GM18508 (cell line): ENCODE results near the gene ANP32A.
"Not testable (repeated sequence)": the region's sequence is repeated elsewhere in the genome, so short reads cannot be mapped to it uniquely, and the experiment has no call there.

ENCODE experiments used
- ATAC-seq: cut with Tn5 transposase; IDR thresholded peaks from one replicate; pipeline ENCODE4 v1.9.1; 2021; ENCODE audit warnings: moderate number of reproducible peaks; ENCODE audit not compliant: insufficient read depth, unreplicated experiment

ANP32A gene

DNA sequence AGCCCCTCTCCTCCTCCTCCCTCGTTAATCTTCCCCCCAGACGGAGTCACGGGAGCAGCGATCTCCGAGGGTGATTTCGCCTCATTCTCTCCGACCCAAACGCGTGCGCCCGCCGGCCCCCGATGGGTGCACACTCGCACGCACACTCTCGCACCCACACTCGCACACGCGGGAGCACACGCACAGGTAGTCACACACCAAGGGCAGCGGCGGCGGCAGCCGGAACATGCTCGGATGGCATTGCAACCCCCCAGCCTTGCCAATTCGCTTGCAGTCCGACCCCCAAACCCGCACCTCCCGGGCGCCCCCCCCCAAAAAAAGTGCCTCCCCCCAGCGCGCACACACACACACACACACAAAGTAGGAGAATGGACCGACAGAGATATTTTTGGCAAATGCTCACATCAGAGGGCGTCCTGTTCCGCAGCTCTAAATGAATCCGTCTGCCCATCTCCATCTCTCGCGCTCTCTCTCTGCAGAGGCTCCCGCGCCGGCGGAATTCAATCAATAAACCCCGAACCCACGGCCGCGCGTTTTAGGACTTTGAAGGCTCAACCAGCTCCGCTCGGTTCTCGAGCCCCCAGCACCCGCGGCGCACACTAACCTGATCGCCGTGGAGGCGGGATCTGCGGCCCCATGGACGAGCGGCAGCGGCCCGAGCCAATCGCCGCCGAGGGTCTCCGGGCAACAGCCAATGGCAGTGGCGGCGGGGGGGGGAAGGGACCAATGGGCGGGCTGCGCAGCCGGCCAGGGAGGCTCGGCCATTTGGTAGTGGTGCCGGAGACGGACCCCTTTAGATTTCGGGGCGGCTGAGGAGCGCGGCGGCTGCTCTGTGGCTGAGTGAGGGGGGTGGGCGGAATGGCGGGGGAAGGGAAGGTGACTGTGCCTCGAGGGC, at the start of gene ANP32A:
Gene ANP32A (minus strand): TSS at position 601 of the 895 bp plus-strand sequence. CDS start 144 bp downstream, at position 457.
- no peak for ATAC-seq

DNA sequence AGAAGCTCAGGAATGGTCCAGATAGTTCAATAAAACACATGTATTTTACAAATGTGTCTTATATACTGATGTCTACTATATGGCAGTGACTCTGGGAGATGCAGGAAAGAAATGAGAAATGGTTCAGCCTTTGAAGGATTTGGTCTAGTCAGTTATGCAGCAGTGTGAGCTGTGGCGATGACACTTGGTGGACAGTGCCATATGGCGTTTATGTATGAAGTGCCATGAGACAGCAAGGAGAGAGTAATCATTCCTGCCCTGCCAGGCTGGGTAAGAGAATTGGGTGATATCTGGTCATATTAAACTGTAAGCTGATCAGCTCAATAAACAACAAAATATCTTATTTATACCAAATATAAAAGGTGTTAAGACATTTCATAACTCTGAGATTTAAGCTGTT, 47.6 kb upstream of the ANP32A start:
- no peak for ATAC-seq

DNA sequence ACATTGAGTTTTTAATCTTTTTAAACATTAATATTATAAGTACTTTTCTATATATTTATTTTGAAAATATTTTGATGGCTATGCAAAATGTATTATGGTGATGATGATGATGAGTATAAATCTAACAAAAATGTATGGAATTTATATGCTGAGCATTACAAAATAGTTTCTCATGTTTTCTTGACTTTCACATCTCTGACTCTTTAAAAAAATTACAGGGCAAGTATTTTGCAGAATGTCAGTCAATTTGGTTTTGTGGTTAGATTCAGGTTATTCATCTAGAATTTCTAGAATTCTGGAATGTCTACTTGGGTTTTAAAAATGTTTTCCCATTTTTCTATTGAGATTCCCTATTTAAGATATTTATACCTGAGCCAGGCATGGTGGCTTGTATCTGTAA, 41.7 kb upstream of the ANP32A start:
- no peak for ATAC-seq

DNA sequence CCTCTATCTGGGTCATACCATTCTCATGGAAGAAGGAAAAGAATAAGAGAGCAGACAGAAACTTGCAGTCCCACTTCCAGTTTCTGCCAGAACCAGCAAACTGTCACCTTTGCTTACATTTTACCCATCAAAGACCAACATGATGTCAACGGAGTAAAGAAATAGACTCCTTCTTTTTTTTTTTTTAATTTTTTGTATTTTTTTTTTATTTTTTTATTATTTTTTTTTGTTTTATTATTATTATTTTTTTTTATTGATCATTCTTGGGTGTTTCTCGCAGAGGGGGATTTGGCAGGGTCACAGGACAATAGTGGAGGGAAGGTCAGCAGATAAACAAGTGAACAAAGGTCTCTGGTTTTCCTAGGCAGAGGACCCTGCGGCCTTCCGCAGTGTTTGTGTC, 38.0 kb upstream of the ANP32A start:
- ATAC-seq: not testable (repeated sequence)

DNA sequence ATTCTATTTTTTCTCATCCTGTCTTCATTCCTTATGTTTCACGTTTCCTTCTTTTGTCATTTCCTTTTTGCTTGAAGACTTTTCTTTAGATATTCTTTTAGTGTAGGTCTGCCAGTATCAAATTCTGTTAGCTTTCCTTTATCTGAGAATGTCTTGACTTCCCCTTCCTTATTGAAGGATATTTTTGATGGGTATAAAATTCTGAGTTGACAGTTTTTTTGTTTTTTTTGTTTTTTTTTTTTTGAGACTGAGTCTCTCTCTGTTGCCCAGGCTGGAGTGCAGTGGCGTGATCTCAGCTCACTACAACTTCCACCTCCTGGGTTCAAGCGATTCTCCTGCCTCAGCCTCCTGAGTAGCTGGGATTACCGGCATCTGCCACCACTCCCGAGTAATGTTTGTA, 36.7 kb upstream of the ANP32A start:
- ATAC-seq: not testable (repeated sequence)

DNA sequence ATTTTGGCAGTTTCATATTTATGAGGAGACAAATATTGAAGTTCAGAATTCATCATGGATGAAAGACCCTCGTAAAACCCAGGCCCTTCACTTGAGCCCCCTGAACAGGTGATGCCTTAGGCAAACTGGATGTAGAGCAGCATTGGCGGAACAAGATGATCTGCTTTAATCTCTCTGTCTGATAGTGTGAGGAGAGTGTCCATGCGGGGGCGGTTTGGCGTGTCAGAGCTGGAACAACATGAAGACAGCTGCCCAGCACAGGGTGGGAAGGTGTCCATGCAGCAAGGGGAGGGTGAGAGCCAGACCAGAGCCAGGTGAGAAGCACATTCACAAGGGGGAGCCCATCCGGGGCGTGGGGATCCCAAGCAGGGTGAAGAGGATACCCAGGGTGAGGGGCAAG, 31.8 kb upstream of the ANP32A start:
- no peak for ATAC-seq

DNA sequence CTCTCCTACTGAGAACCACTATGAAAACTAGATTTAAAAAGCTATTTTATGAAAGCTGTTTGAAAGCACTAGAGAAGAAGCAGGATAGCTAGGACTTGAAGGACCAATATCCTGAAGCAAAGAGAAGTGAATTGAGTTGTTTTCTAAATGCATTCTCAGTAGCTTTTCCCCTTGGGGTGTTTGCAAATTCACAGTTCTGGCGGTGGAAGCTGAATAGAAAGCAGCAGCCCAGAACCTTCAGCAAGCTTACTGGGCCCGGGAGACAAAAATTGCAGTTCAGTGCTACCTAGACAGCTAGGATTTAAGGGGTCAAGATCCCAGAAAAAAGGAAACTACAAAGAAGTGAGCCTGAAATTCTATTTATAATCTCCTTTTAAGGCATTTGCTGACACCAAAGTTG, 31.3 kb upstream of the ANP32A start:
- ATAC-seq: no peak

DNA sequence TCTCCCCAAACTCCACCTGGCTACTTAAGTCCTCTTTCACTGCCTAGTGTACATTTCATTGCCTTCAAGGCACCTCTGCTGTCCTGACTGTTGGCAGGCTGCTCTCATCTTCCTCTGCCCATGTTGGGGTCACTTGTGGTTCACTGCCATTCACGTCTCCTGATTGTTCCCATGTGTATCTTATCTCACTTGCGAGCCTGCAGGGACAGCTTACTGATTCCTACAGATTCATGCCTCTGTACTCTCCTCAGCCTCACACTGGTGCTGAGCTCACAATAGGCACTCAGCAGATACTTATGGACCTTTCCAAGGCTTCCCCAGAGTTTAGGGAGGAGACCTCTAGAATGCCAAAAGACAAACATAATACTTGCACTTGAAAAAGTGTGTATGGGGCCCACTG, 28.8 kb upstream of the ANP32A start:
- no peak for ATAC-seq

DNA sequence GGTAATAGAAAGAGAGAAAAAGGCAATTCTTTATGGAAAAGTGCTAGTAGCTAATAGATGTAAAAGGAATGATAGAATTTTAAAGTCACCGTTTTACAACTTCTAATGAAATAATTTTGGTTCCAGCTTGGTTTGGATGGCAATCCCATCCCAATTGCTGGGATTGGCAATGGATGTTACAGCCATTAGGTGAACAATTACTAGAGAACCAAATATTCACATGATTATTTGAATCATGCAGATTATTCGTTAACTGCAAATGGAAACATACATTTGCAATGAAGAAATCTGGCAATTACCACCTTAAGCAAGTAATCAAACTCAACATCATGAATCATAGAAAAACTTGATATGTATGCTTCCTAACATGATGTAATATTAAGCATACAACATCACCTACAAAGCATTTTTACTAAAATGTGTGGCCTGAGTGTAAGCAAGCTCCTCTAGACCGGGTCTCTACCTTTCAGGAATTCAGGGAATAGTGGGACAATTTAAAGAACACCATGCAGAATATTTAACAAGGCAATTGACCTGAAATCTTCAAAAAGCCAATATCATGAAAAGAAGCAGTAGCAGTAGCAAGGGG, 26.2 kb upstream of the ANP32A start:
- no peak for ATAC-seq

DNA sequence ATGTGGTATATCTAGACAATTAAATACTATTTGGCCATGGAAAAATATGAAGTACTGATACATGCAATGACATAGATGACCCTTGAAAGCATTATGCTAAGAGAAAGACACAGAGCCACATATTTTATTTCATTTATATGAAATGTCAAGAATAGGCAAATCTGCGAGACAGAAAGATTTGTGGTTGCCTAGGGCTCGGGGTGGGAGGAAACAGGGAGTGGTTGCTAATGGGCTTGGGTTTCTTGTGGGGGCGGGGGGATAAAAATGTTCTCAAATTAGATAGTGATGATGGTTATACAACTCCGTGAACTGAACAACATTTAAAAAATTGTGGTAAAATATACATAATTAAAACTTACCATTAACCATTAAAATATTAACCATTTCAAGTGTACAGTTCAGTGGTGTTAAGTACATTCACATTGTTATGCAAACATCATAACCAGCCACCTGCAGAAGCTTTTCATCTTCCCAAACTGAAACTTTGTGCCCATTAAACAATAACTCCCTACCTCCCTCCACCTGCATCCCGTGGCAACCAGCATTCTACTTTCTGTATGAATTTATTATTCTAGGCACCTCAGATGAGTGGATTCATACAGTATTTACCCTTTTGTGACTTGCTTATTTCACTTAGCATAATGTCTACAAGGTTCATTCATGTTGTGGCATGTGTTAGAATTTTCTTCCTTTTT, 24.3 kb upstream of the ANP32A start:
- no peak for ATAC-seq

DNA sequence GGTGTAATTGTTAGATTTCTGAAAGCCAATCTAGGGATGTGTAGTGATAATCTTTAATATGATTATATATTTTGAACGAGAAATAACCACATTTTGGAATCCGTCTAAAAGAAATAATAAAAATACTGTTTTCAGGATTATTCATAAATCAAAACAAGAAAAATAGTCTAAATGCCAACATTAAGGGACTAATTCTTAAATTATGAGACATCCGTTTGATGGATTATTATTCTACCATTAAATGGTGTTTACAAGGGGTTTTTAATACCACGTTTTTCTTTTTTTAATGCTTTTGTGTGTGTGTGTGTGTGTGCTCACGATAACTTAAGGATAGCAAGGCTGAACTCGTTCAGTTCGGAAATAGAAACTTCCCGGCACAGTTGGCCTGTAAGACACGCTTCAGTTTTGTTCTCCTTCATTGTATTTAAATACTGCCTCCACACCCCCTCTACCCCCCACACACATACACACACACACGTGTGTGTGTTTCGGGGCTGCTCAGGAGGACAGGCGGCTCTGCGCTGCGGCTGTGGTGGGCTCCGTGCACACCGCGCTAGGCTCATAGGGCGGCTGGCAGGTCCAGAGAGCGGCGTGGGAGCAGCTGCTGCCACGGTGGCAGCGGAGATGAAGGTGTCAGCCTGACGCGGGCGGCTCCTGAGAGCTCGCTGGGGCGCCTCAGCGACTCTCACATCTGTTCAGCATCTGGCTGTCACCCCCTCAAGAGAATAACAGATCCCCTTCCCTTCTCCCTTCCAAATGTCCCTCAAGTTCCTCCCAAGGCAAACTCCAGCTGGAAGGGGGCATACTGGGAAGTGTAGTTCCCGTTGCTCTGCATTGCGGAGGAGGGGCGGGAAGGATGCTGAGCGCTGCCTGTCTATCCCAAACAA, 23.0 kb upstream of the ANP32A start:
- ATAC-seq: no peak

DNA sequence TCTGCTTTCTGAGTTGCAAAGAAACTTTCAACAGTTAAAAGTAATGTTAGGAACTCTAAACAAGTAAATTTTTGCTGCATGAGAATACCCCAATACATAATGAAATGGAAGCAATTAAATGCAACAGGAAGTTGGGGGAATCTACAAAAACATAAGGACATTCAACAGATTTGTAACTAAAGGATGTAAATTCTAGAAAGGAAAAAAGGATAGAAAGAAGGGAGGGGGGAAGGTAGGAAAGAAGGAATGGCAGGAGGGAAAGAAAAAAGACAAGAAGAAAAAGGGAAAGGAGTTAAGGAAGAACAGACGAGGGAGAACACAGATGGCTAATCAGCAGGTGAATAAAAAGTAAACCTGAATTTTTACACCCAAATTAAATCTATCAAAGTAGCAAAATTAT, 22.3 kb upstream of the ANP32A start:
- no peak for ATAC-seq

DNA sequence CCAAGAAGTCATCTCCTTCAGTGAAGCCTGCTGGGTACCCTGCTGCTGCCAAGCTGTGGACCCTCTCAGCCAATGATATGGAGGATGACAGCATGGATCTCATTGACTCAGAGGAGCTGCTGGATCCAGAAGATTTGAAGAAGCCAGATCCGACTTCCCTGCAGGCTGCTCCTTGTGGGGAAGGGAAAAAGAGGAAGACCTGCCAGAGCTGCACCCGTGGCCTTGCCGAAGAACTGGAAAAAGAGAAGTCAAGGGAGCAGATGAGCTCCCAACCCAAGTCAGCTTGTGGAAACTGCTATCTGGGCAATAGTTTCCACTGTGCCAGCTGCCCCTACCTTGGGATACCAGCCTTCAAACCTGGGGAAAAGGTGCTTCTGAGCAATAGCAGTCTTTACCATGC, 13.7 kb upstream of the ANP32A start:
- no peak for ATAC-seq

DNA sequence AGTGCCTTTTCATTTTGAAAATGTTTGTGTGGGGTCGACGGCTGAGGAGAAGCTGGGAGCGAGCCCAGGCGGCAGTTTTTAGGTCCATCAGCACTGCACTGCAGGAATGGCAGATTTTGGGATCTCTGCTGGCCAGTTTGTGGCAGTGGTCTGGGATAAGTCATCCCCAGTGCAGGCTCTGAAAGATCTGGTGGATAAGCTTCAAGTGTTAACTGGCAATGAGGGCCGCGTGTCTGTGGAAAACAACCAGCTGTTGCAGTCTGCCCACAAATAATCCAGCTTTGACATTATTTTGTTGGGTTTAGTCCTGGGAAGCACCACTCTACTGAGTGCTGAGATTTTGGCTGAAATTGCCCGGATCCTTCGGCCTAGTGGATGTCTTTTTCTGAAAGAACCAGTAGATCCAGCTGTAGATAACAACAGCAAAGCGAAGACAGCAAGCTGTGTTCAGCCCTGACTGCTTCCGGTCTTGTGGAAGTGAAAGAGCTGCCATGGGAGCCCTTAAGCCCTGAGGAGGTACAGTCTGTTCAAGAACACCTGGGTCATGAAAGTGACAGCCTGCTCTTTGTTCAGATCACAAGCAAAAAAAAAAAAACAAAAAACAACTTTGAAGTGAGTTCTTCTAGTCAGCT, 13.1 kb upstream of the ANP32A start:
- ATAC-seq: no peak

DNA sequence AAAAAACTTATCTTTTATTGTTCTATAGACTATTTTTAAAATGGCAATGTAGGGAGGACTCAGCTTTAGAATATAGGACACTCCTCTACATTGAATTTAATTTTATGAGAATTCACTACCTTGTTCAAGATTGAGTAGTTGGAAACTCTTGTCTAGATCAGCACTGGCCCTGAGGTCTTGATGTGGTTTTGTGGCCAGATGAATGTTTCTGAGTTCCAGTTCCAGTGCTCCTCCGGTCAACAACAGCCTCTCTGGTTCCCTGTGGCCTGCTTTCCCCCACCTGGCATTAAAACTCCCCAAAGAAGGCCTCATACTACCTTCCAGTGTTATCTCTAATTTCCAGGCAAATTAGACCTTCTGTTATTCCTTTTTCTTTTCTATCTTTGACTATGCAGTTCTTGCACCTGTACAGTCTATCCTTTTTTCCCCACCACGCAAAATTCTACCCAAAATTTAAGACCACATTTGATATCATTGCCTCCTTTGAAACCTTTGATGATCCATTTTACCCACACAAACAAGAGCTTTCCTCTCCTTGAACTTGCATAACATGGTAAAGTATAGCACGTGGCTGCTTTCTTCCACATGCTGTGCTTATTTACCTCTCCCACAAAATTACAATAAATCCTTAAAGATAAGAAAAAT, 9.6 kb upstream of the ANP32A start:
- no peak for ATAC-seq

DNA sequence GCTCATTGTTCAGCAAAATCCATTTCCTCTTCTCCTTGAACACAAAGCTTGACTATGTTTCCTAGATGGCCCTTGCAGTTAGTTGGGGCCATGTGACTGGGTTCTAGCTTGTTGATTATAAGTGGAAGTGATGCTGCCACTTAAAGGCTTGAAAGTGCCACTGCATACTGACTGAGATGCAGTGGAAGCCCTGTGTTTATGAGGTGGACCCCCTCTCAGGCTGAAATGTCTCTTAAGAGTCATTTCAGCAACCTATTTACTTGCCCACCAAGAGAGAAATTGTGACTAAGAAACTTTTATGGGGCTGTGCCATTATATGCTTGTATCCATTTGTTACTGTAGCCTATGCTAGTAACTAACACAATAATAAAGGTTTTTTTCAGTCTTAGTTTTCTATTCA, 8.4 kb upstream of the ANP32A start:
- no peak for ATAC-seq

DNA sequence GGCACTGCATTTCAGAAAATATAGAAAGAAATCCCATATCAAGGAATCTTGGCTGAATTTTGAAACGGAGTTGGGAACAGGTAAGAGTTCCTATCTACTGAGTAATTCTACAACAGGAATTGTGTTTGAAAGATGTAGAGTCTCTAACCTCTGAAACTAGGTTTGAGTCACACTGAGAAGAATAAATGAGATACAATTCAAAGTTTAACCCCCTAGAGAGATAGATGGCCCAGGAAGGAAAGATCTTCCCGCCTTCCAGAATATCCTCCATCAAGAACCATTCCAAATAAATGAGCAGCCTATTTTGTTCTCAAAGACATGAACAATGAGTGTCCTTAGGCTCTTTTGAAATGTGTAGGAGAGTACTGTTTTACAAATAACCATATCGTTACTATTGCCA, 2.9 kb upstream of the ANP32A start:
- ATAC-seq: no peak

DNA sequence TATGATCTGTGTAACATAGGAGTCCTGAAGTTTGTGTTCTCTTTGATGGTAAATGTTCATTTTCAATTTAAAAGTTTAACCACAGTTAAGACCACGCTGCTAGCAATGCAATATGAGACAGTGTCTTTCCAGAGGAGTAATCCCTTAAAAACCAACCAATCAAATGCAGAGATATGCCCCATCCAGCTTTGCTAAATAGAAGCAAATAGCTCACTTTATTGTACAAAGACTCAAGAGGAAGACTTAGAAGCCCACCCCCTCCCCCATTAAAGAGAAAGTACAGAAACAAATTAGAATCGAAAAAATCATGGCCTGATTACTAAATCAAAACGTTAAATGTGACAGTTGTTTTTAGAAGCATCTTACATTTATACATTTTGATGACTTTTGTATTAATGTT, 2.1 kb upstream of the ANP32A start:
- ATAC-seq: no peak

DNA sequence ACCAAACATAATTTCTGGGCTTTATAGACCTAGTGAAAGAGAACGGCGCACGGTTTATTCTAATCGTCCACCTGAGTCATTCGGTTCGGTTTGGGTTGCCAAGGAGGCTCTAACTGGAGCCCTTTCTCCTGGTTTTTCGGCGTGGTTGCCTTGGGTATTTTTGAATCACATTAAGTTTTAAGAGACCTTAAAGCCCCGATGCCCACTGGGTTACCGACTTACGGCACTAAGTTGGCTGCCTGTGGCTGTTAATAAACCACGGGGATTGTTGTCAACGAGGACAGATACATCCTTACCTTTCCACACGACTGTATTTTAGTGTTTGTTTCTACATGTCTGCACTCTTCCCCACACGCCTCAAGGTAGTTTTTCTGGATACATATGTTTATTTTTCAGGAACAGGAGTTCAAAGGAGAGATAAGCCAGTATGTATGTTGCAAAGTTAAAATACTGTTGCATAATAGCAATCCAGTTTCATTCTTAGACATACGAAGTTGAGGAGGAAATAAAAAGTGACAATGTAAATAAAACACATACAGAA, 1.2 kb upstream of the ANP32A start:
- ATAC-seq: no peak
